ENCODE measurements around the gene RPUSD1. TPM values are rescaled to one million over a fixed set of nuclear protein-coding genes. Genes with fewer than 3 reads are reported as not detected.

Gene RPUSD1
- total RNA-seq, 1 experiment from 2014 or later, result 45.1 TPM

DNA sequence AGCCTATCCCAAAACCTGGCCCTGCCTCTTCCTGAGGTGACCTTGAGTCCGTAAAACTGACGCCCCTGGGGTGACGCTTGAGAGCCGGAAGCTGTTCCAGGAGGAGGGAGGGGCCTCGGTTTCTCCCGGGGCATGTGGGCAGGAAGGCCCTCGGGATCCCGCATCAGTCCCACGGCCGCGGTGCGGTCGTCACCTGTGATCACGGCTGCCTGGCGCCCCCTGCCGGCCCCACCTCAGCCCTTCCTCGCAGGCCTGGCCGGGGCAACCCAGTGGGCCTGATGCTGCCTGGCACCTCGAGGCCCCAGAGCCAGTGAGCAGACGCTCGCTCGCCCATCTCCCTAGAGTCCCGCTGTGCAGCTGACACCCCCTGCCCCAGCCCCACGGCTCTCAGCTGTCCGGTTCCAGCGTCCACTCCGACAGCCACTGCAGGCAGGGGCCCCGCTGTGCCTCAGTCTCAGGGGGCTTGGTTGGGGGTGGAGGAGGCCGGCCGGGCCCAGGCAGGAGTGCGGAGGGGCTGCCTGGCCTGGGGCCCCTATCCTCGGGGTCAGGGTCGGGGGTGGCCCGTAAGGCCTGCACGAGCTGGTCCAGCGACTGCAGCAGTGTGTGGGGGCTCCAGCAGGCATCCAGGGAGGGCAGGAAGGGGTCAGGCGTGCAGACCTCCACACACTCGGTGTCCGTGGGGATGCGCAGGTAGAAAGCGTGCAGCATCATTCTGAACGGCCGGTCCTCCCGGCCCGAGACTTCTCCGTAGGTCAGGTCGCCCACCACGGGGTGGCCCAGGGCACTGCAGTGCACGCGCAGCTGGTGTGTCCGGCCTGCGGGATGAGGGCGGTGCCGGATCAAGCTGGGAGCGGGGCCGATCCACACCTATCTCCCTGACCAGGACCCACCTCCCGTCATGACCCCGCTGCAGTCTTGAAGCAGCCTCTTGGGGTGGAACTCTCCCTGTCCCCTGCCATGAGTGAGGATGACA is 2.3 kb downstream of the RPUSD1 start (continued):
- TF ChIP-seq, protein P1, sequence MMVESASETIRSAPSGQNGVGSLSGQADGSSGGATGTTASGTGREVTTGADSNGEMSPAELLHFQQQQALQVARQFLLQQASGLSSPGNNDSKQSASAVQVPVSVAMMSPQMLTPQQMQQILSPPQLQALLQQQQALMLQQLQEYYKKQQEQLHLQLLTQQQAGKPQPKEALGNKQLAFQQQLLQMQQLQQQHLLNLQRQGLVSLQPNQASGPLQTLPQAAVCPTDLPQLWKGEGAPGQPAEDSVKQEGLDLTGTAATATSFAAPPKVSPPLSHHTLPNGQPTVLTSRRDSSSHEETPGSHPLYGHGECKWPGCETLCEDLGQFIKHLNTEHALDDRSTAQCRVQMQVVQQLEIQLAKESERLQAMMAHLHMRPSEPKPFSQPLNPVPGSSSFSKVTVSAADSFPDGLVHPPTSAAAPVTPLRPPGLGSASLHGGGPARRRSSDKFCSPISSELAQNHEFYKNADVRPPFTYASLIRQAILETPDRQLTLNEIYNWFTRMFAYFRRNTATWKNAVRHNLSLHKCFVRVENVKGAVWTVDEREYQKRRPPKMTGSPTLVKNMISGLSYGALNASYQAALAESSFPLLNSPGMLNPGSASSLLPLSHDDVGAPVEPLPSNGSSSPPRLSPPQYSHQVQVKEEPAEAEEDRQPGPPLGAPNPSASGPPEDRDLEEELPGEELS (CRISPR knock-in tag; IDR thresholded peaks at IDR 0.05), result no peak
- TF ChIP-seq, protein P2, sequence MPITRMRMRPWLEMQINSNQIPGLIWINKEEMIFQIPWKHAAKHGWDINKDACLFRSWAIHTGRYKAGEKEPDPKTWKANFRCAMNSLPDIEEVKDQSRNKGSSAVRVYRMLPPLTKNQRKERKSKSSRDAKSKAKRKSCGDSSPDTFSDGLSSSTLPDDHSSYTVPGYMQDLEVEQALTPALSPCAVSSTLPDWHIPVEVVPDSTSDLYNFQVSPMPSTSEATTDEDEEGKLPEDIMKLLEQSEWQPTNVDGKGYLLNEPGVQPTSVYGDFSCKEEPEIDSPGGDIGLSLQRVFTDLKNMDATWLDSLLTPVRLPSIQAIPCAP (CRISPR knock-in tag; IDR thresholded peaks at IDR 0.05), result no peak
- TF ChIP-seq, protein P3, sequence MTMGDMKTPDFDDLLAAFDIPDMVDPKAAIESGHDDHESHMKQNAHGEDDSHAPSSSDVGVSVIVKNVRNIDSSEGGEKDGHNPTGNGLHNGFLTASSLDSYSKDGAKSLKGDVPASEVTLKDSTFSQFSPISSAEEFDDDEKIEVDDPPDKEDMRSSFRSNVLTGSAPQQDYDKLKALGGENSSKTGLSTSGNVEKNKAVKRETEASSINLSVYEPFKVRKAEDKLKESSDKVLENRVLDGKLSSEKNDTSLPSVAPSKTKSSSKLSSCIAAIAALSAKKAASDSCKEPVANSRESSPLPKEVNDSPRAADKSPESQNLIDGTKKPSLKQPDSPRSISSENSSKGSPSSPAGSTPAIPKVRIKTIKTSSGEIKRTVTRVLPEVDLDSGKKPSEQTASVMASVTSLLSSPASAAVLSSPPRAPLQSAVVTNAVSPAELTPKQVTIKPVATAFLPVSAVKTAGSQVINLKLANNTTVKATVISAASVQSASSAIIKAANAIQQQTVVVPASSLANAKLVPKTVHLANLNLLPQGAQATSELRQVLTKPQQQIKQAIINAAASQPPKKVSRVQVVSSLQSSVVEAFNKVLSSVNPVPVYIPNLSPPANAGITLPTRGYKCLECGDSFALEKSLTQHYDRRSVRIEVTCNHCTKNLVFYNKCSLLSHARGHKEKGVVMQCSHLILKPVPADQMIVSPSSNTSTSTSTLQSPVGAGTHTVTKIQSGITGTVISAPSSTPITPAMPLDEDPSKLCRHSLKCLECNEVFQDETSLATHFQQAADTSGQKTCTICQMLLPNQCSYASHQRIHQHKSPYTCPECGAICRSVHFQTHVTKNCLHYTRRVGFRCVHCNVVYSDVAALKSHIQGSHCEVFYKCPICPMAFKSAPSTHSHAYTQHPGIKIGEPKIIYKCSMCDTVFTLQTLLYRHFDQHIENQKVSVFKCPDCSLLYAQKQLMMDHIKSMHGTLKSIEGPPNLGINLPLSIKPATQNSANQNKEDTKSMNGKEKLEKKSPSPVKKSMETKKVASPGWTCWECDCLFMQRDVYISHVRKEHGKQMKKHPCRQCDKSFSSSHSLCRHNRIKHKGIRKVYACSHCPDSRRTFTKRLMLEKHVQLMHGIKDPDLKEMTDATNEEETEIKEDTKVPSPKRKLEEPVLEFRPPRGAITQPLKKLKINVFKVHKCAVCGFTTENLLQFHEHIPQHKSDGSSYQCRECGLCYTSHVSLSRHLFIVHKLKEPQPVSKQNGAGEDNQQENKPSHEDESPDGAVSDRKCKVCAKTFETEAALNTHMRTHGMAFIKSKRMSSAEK (CRISPR knock-in tag; IDR thresholded peaks at IDR 0.05; ENCODE audit: borderline replicate concordance), result no peak
- TF ChIP-seq GABPB1 (CRISPR knock-in tag; IDR thresholded peaks at IDR 0.05) (no peak), ZNF219 (CRISPR knock-in tag; IDR thresholded peaks at IDR 0.05; ENCODE audit: borderline replicate concordance) (no peak), ZNF671 (CRISPR knock-in tag; IDR thresholded peaks at IDR 0.05) (no peak), FOXP1 (CRISPR knock-in tag; IDR thresholded peaks at IDR 0.05; ENCODE audit: borderline replicate concordance) (no peak), TCF7 (CRISPR knock-in tag; IDR thresholded peaks at IDR 0.05; ENCODE audit: low read depth) (no peak), HMGA2 (CRISPR knock-in tag; IDR thresholded peaks at IDR 0.05) (no peak), SP1 (CRISPR knock-in tag; conservative IDR thresholded peaks at IDR 0.05) (0 out of 2 replicates have a peak, but pooled peaks have one; percentile 18)
- TF ChIP-seq, protein P4, sequence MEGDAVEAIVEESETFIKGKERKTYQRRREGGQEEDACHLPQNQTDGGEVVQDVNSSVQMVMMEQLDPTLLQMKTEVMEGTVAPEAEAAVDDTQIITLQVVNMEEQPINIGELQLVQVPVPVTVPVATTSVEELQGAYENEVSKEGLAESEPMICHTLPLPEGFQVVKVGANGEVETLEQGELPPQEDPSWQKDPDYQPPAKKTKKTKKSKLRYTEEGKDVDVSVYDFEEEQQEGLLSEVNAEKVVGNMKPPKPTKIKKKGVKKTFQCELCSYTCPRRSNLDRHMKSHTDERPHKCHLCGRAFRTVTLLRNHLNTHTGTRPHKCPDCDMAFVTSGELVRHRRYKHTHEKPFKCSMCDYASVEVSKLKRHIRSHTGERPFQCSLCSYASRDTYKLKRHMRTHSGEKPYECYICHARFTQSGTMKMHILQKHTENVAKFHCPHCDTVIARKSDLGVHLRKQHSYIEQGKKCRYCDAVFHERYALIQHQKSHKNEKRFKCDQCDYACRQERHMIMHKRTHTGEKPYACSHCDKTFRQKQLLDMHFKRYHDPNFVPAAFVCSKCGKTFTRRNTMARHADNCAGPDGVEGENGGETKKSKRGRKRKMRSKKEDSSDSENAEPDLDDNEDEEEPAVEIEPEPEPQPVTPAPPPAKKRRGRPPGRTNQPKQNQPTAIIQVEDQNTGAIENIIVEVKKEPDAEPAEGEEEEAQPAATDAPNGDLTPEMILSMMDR (IDR thresholded peaks at IDR 0.05), result peak; percentile 86
- TF ChIP-seq, protein P5, sequence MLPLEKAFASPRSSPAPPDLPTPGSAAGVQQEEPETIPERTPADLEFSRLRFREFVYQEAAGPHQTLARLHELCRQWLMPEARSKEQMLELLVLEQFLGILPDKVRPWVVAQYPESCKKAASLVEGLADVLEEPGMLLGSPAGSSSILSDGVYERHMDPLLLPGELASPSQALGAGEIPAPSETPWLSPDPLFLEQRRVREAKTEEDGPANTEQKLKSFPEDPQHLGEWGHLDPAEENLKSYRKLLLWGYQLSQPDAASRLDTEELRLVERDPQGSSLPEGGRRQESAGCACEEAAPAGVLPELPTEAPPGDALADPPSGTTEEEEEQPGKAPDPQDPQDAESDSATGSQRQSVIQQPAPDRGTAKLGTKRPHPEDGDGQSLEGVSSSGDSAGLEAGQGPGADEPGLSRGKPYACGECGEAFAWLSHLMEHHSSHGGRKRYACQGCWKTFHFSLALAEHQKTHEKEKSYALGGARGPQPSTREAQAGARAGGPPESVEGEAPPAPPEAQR (CRISPR knock-in tag; IDR thresholded peaks at IDR 0.05), result no peak
- TF ChIP-seq, protein P6, sequence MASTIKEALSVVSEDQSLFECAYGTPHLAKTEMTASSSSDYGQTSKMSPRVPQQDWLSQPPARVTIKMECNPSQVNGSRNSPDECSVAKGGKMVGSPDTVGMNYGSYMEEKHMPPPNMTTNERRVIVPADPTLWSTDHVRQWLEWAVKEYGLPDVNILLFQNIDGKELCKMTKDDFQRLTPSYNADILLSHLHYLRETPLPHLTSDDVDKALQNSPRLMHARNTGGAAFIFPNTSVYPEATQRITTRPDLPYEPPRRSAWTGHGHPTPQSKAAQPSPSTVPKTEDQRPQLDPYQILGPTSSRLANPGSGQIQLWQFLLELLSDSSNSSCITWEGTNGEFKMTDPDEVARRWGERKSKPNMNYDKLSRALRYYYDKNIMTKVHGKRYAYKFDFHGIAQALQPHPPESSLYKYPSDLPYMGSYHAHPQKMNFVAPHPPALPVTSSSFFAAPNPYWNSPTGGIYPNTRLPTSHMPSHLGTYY (CRISPR knock-in tag; IDR thresholded peaks at IDR 0.05), result no peak
- TF ChIP-seq, protein P7, sequence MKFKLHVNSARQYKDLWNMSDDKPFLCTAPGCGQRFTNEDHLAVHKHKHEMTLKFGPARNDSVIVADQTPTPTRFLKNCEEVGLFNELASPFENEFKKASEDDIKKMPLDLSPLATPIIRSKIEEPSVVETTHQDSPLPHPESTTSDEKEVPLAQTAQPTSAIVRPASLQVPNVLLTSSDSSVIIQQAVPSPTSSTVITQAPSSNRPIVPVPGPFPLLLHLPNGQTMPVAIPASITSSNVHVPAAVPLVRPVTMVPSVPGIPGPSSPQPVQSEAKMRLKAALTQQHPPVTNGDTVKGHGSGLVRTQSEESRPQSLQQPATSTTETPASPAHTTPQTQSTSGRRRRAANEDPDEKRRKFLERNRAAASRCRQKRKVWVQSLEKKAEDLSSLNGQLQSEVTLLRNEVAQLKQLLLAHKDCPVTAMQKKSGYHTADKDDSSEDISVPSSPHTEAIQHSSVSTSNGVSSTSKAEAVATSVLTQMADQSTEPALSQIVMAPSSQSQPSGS (CRISPR knock-in tag; IDR thresholded peaks at IDR 0.05; ENCODE audit: borderline replicate concordance, low read depth), result no peak
- TF ChIP-seq, protein P8, sequence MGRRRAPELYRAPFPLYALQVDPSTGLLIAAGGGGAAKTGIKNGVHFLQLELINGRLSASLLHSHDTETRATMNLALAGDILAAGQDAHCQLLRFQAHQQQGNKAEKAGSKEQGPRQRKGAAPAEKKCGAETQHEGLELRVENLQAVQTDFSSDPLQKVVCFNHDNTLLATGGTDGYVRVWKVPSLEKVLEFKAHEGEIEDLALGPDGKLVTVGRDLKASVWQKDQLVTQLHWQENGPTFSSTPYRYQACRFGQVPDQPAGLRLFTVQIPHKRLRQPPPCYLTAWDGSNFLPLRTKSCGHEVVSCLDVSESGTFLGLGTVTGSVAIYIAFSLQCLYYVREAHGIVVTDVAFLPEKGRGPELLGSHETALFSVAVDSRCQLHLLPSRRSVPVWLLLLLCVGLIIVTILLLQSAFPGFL (CRISPR knock-in tag; IDR thresholded peaks at IDR 0.05; ENCODE audit: borderline replicate concordance), result no peak
- TF ChIP-seq, protein P9, sequence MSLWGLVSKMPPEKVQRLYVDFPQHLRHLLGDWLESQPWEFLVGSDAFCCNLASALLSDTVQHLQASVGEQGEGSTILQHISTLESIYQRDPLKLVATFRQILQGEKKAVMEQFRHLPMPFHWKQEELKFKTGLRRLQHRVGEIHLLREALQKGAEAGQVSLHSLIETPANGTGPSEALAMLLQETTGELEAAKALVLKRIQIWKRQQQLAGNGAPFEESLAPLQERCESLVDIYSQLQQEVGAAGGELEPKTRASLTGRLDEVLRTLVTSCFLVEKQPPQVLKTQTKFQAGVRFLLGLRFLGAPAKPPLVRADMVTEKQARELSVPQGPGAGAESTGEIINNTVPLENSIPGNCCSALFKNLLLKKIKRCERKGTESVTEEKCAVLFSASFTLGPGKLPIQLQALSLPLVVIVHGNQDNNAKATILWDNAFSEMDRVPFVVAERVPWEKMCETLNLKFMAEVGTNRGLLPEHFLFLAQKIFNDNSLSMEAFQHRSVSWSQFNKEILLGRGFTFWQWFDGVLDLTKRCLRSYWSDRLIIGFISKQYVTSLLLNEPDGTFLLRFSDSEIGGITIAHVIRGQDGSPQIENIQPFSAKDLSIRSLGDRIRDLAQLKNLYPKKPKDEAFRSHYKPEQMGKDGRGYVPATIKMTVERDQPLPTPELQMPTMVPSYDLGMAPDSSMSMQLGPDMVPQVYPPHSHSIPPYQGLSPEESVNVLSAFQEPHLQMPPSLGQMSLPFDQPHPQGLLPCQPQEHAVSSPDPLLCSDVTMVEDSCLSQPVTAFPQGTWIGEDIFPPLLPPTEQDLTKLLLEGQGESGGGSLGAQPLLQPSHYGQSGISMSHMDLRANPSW (CRISPR knock-in tag; conservative IDR thresholded peaks at IDR 0.05; ENCODE audit: low read depth), result no peak
- TF ChIP-seq, protein P10, sequence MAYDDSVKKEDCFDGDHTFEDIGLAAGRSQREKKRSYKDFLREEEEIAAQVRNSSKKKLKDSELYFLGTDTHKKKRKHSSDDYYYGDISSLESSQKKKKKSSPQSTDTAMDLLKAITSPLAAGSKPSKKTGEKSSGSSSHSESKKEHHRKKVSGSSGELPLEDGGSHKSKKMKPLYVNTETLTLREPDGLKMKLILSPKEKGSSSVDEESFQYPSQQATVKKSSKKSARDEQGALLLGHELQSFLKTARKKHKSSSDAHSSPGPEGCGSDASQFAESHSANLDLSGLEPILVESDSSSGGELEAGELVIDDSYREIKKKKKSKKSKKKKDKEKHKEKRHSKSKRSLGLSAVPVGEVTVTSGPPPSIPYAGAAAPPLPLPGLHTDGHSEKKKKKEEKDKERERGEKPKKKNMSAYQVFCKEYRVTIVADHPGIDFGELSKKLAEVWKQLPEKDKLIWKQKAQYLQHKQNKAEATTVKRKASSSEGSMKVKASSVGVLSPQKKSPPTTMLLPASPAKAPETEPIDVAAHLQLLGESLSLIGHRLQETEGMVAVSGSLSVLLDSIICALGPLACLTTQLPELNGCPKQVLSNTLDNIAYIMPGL (CRISPR knock-in tag; IDR thresholded peaks at IDR 0.05), result peak; percentile 61; the same call in 1 of the 2 replicates
